ENCODE measurements around the gene UBAC2. TPM values are rescaled to one million over a fixed set of nuclear protein-coding genes. Genes with fewer than 3 reads are reported as not detected.
A peak's percentile ranks its signal among the peaks of the same experiment; 100 is the strongest.

Gene UBAC2
- total RNA-seq, 1 experiment from 2014 or later, result 80.3 TPM

DNA sequence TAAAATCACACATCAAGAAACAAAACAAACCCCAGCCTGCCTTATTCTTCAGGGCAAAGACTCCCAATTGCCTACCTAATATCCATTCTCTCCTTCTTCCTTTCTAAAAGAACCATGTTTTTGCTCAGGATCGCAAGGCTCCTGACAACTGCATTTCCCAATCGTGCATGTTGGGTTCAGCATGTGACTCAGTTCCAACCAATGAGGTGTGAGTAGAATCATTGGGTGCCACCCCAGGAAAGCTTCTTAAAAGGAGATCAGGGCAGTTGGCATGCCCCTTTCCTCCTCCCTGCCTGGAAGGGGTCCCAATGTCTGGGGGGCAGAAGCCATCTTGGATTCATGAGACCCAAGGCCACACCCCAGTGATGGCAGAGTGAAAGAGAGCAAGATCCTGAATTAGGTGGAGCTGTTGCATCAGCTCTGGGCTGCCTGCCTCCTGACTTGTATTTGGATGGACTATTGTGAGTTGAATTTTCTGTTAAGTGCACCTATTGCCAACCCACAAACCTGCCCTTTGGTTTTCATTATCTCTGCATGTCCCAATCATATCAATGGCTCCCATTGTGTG, 26.0 kb upstream of the UBAC2 start:
- no peaks in the 10 kb centered on the region for H3K79me2 ChIP-seq (ENCODE audit: low read depth)
- H3K36me3 ChIP-seq (ENCODE audit: low read depth), result no peaks in the 10 kb centered on the region
- intact Hi-C loops (cut with micrococcal nuclease; ENCODE audit: unreplicated experiment), result no loop called here
- H3K4me1 ChIP-seq (replicated peaks; ENCODE audit: insufficient read depth), result peaks cover 8% of the 10 kb centered on the region; the same call in 1 of the 2 replicates
- no peaks in the 10 kb centered on the region for H3F3A ChIP-seq (ENCODE audit: insufficient read depth, low read depth)
- no peak overlapping the region for H3K4me3 ChIP-seq
- H2AFZ ChIP-seq, result no peak overlapping the region
- H3K9me2 ChIP-seq (ENCODE audit: insufficient read depth), result no peaks in the 10 kb centered on the region
- H3K27ac ChIP-seq, result no peak overlapping the region
- H4K20me1 ChIP-seq (ENCODE audit: insufficient read depth), result no peaks in the 10 kb centered on the region
- CTCF ChIA-PET, result interaction anchor here (0.6 kb wide), 1 partner anchor 49 kb away, joined by 3 read pairs; no protein-coding TSS in a partner anchor
- no peak for DNase-seq
- TF ChIP-seq, protein P1, sequence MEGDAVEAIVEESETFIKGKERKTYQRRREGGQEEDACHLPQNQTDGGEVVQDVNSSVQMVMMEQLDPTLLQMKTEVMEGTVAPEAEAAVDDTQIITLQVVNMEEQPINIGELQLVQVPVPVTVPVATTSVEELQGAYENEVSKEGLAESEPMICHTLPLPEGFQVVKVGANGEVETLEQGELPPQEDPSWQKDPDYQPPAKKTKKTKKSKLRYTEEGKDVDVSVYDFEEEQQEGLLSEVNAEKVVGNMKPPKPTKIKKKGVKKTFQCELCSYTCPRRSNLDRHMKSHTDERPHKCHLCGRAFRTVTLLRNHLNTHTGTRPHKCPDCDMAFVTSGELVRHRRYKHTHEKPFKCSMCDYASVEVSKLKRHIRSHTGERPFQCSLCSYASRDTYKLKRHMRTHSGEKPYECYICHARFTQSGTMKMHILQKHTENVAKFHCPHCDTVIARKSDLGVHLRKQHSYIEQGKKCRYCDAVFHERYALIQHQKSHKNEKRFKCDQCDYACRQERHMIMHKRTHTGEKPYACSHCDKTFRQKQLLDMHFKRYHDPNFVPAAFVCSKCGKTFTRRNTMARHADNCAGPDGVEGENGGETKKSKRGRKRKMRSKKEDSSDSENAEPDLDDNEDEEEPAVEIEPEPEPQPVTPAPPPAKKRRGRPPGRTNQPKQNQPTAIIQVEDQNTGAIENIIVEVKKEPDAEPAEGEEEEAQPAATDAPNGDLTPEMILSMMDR (conservative IDR thresholded peaks at IDR 0.05), result no peak
- TF ChIP-seq EZH2 (IDR thresholded peaks at IDR 0.05; ENCODE audit: low read depth), result no peak
- BruUV-seq (replicated peaks), result no TSS peak
- POLR2A ChIA-PET (ENCODE audit: unreplicated experiment), result no interaction called here
- no peak overlapping the region for H3K4me2 ChIP-seq
- H3K27me3 ChIP-seq (ENCODE audit: insufficient read depth, low read depth), result no peaks in the 10 kb centered on the region
- H3K9me3 ChIP-seq (ENCODE audit: insufficient read depth, low read depth), result no peaks in the 10 kb centered on the region

DNA sequence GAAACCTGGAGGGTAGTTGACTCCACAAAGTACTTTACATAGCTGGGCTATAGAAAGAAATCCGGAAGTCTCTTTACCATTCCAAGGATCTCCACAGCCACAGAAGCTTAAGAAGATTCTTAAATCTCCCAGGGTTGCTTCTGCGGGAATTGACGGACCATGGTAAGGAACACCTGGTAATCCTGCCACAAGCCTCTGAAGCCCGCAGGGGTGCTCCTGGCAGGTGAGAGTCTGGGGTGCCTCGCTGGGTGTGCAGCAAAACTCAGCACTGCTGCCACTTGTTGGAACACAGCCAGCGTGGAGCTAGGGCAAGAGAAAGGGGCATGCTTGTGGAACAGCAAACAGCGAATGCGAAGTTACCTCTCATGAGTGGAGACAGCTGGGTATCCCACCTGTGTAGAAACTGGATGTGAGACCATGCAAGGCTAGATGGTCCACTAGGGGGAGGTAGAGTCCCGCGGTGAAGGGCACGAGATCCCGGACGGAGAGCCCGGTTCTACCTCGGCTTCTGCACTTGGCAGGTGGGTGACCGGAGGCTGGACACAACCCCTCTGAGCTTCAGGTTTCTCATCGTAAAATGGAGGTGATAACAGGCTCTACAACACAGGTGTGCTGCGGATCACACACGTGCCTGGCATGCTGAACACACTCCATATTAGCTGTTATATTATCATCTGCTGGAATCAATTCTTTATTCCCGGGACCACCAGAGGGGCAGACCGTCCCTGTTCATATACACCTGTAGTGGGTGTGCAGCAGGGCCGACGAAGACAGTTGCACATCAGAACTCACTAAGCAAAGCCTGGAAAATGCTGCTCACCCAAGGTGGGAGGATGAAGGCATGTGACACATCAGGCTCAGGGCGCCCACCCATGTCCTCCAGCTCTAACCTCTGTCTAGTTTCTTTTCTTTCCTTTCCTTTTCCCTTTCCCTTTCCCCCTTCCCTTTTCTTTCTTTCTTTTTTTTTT, 24.1 kb upstream of the UBAC2 start:
- Histone ChIP-seq H4K20me1 (ENCODE audit: insufficient read depth) (no peaks in the 10 kb centered on the region), H3F3A (ENCODE audit: insufficient read depth, low read depth) (no peaks in the 10 kb centered on the region), H3K27me3 (ENCODE audit: insufficient read depth, low read depth) (no peaks in the 10 kb centered on the region), H2AFZ (peak overlapping the region; percentile 77), H3K79me2 (ENCODE audit: low read depth) (no peaks in the 10 kb centered on the region), H3K9me3 (ENCODE audit: insufficient read depth, low read depth) (peaks cover 3% of the 10 kb centered on the region; the same call in 1 of the 2 replicates), H3K4me3 (peak overlapping the region; percentile 47; the same call in 1 of the 2 replicates), H3K4me2 (peak overlapping the region; percentile 85), H3K9me2 (ENCODE audit: insufficient read depth) (no peaks in the 10 kb centered on the region), H3K27ac (no peak overlapping the region), H3K36me3 (ENCODE audit: low read depth) (no peaks in the 10 kb centered on the region), H3K4me1 (replicated peaks; ENCODE audit: insufficient read depth) (peaks cover 8% of the 10 kb centered on the region; the same call in 1 of the 2 replicates)
- ChIA-PET POLR2A (ENCODE audit: unreplicated experiment) (interaction anchor here (0.7 kb wide), 1 partner anchor 78 kb away, joined by 3 read pairs; no protein-coding TSS in a partner anchor), CTCF (interaction anchor here (0.6 to 1.7 kb wide), 7 partner anchors 15 to 264 kb away, joined by 3 to 13 read pairs (median 7); no protein-coding TSS in a partner anchor)
- TF ChIP-seq EZH2 (IDR thresholded peaks at IDR 0.05; ENCODE audit: low read depth), result no peak
- TF ChIP-seq, protein P1 (conservative IDR thresholded peaks at IDR 0.05), result peak; percentile 97
- intact Hi-C loops (cut with micrococcal nuclease; ENCODE audit: unreplicated experiment), result loop anchor here (1.0 to 2.0 kb wide), 4 partner anchors 20 to 261 kb away; no protein-coding TSS in a partner anchor
- peak; percentile 67 to 76 for DNase-seq
- BruUV-seq (replicated peaks), result no TSS peak

DNA sequence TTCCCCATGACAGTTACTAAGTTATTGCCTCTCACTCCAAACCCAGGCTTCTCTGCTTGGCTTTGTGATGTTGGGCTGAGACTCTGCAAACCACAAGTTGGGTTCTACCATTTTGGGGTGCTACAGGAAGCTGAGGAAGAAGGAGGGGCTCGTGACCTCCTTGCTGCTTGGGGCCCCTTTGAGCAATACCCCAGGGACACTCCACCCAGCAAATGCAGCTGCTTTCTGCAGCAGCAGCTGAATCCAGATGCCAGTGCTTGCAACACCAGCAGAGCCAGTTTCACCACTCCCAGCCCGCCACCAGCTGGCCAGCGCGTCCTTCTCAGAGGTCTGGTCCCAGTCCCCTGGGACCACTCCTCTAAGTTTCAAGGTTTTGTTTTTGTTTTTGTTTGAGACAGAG, 22.0 kb upstream of the UBAC2 start:
- intact Hi-C loops (cut with micrococcal nuclease; ENCODE audit: unreplicated experiment), result no loop called here
- CTCF ChIA-PET, result no interaction called here

More for the DNA sequence above, 22.0 kb upstream of the UBAC2 start:
- Histone ChIP-seq H3K4me1 (replicated peaks; ENCODE audit: insufficient read depth) (peaks cover 8% of the 10 kb centered on the region; the same call in 1 of the 2 replicates), H3K4me2 (no peak overlapping the region), H3K9me3 (ENCODE audit: insufficient read depth, low read depth) (peaks cover 16% of the 10 kb centered on the region), H3K9me2 (ENCODE audit: insufficient read depth) (no peaks in the 10 kb centered on the region), H3K36me3 (ENCODE audit: low read depth) (no peaks in the 10 kb centered on the region), H3F3A (ENCODE audit: insufficient read depth, low read depth) (no peaks in the 10 kb centered on the region), H3K27me3 (ENCODE audit: insufficient read depth, low read depth) (no peaks in the 10 kb centered on the region), H2AFZ (no peak overlapping the region), H3K79me2 (ENCODE audit: low read depth) (no peaks in the 10 kb centered on the region), H4K20me1 (ENCODE audit: insufficient read depth) (no peaks in the 10 kb centered on the region), H3K4me3 (no peak overlapping the region), H3K27ac (no peak overlapping the region)
- DNase-seq, result no peak
- no TSS peak for BruUV-seq (replicated peaks)
- POLR2A ChIA-PET (ENCODE audit: unreplicated experiment), result no interaction called here
- TF ChIP-seq EZH2 (IDR thresholded peaks at IDR 0.05; ENCODE audit: low read depth), result no peak
- TF ChIP-seq, protein P1 (conservative IDR thresholded peaks at IDR 0.05), result no peak

All from PC-9 (cell line).